ENCODE data around the gene RBM6.
"Not testable (repeated sequence)": the region's sequence is repeated elsewhere in the genome, so short reads cannot be mapped to it uniquely, and the experiment has no call there.

RBM6 gene

DNA sequence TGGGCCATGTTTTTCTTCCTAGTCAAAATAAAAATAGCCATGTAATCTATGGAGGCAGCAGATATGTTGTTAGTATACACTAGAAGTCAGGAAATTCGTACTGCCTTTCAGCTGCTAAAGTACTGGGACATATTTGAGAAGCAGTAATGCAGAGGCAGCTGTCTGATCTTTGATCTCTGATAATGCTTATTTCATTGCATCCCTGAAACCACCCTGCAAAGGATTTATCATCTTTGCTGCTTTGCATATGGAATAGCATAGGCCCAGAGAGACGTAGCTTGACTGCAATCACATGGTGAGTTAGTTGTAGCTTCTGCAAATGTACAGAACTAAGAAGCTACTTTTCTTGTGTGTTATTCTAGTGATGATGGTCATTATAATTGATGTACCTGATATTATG is 52.4 kb downstream of the RBM6 start:
- DNase-seq (ENCODE audit: low spot score), result no peak

- DNase-seq (ENCODE audit: low spot score), result no peak
Observed at GRCh38 chr3:49994476-49994875, 54.5 kb downstream of the RBM6 start.

DNA sequence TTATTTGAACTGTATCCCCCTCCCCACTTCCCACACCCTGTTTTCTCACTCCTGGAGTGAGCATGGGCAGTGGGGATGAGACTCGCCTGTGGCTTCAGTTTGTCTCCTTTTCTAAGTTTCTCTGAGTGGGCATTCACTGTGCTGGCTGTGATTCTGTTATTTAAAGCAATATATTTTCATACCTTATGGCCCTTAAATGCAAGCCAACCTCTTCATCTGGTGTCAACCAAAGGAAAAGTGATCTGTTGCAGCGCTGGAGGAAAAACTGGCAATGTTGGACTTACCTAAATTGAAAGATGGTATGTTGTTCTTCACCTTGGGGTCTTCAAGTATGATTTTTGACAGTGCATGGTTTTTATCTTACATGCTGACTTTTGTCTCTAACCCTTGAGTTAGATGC is 56.1 kb downstream of the RBM6 start:
- no peak for DNase-seq (ENCODE audit: low spot score)

- no peak for DNase-seq (ENCODE audit: low spot score)
Observed at GRCh38 chr3:49997862-49998261, 57.9 kb downstream of the RBM6 start.

DNA sequence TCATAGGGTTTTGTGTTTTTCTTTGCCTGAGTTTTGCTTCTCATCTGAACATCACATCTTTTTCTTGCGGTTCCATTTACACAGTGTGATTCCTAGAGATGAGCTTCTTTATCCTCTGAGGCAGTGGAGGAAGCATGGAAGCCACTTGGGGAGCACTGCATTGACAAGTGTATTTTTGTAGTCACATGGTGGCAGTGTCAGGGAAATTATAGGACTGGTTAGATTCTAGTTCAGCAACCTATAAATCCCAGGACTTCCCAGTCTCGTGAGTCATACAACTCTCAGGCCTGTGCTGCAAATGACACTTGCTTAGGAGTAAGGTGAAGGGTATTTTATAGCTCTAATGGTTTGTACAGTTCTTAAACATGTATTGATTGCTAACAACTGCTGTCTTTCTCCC is 58.4 kb downstream of the RBM6 start:
- DNase-seq (ENCODE audit: low spot score), result peak; percentile 53

GRCh38 chr3:50001511-50001910 is 61.6 kb downstream of the RBM6 start:
- DNase-seq (ENCODE audit: low spot score), result no peak

GRCh38 chr3:50003216-50003615 is 63.3 kb downstream of the RBM6 start:
- no peak for DNase-seq (ENCODE audit: low spot score)

DNA sequence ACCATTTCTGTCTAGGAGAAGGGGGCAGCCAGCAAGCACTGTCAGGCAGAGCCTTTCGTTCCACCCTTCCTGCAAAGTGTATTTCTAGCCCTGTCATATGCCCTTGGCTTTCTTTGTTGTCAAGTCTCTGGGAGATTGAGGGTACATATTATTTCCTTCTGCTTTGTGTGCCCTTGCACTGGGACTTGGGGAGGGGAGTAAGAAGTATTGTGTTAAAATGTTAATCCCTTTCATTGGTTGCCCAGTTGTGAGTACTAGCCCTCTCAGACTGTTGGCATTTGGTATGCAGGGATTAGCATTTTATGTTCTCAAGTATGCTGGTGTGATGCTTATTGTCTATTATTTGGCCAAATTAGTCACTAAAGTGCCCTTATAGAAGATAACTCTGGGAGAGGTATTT is 63.9 kb downstream of the RBM6 start:
- no peak for DNase-seq (ENCODE audit: low spot score)

GRCh38 chr3:50008931-50009330 is 69.0 kb downstream of the RBM6 start:
- peak; percentile 73 for DNase-seq (ENCODE audit: low spot score)

DNA sequence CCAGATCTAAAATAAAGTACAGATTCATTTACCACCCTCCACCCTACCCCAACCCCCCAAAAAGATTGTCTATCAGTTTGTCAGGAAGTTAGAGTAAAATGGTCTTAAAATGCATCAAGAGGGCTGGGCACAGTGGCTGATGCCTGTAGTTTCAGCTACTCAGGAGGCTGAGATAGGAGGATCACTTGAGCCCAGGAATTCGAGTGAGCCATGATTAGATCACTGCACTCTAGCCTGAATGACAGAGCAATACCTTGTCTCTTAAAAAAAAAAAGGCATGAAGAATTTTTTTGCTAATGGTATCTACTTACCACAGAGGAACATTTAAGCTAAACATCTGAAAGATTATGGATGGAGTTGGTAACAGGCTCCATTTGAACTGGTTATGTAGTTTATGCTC is 71.0 kb downstream of the RBM6 start:
- DNase-seq (ENCODE audit: low spot score), result peak; percentile 64

DNA sequence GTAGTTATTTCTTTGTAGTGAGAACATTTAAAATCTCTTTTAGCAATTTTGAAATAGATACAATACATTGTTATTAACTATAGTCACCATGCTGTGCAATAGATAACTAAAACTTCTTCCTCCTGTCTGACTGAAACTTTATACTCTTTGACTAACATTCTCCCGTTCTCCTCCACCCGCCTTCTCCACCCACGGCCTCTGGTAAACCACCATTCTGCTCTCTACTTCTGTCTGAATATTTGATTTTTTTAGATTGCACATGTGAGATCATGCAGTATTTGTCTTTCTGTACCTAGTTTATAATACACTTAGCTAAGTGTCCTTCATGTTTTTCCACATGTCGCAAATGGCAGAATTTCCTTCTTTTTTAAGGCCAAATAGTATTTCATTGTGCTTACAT is 76.0 kb downstream of the RBM6 start:
- DNase-seq (ENCODE audit: low spot score), result no peak

- peak; percentile 78 for DNase-seq (ENCODE audit: low spot score)
Observed at GRCh38 chr3:50028346-50028745, 88.4 kb downstream of the RBM6 start.

DNA sequence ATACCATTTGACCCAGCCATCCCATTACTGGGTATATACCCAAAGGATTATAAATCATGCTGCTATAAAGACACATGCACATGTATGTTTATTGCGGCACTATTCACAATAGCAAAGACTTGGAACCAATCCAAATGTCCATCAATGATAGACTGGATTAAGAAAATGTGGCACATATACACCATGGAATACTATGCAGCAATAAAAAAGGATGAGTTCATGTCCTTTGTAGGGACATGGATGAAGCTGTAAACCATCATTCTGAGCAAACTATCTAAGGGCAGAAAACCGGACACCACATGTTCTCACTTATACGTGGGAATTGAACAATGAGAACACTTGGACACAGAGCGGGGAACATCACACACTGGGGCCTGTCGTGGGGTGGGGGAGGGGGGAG is 91.3 kb downstream of the RBM6 start:
- DNase-seq (ENCODE audit: low spot score), result not testable (repeated sequence)

GRCh38 chr3:50044976-50045375 is 105.0 kb downstream of the RBM6 start:
- DNase-seq (ENCODE audit: low spot score), result no peak

- no peak for DNase-seq (ENCODE audit: low spot score)
Observed at GRCh38 chr3:50047426-50047825, 107.5 kb downstream of the RBM6 start.

GRCh38 chr3:50050361-50050760 is 110.4 kb downstream of the RBM6 start:
- DNase-seq (ENCODE audit: low spot score), result no peak

- no peak for DNase-seq (ENCODE audit: low spot score)
Observed at GRCh38 chr3:50057756-50058155, 117.8 kb downstream of the RBM6 start.

GRCh38 chr3:50068134-50068533 is 128.2 kb downstream of the RBM6 start:
- peak; percentile 51 for DNase-seq (ENCODE audit: low spot score)

DNA sequence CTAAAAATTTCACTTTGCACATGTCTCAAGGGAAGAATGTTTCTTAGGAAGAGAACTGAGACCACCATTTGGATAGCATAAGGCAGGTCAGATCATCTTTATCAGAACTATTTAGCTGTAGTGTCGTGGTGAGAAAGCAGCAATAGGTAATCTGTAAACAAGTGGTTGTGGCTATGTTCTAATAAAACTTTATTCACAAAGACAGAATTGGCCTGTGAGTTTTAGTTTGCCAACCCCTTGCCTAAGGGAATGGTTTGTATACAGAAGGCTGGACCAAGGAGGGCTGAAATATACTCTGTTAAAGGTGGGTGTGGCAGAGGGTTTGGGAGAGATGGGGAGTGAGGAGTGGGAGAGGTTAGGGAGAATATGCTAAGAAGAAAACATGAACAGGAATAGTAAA is 138.1 kb downstream of the RBM6 start:
- DNase-seq (ENCODE audit: low spot score), result no peak

DNA sequence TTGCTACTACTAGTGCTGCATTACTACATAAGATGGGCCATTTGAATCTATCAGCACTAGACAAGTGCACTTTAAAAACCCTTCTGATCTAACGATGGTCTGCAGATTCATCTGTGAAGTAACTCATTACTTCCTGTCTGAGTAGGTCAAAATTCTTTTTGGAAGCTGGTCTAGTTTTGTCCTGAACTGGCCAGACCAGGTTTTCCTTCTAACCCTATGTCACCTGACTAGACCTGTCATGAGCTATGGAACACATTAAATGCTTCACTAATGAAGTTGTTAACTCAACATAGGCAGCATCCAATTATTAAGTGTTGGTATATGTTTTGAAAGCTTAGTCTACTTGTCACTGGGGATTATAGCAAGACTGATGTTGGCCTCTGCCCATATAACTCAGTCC is 138.7 kb downstream of the RBM6 start:
- DNase-seq (ENCODE audit: low spot score), result peak; percentile 44

GRCh38 chr3:50084951-50085350 is 145.0 kb downstream of the RBM6 start:
- DNase-seq (ENCODE audit: low spot score), result not testable (repeated sequence)

GRCh38 chr3:50088725-50089608 is 149.0 kb downstream of the RBM6 start, which contains the start of gene RBM5:
Gene RBM5 (plus strand): TSS chr3:50088919. CDS start chr3:50090435, 1,516 bp downstream.
- peak; percentile 94 for DNase-seq (ENCODE audit: low spot score)

DNA sequence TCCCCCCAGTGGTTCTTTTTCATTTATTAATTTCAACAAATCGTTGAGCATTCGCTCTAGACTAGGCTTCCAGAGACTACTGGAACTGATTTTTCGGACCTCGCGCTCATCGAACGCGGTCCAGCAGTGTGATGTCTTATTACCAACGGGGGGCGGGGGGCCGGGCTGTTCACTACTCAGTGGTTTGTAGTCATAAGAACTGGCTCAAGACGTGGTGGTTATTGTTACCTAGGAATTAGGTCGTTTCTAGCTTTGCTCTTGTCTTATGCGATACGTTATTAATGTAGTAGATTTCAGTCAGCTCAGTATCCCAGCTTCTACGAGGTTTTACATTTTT is 149.6 kb downstream of the RBM6 start:
- DNase-seq (ENCODE audit: low spot score), result no peak

GRCh38 chr3:50090984-50091383 is 151.0 kb downstream of the RBM6 start:
- no peak for DNase-seq (ENCODE audit: low spot score)
